NAMALWA (cell line): ENCODE results near the gene XPO6.

Experiments
- DNase-seq: peaks from one replicate; pipeline ENCODE4 v3.0.0-alpha.2; 2015; ENCODE audit warnings: low spot score

The XPO6 gene

GRCh38 chr16:28062847-28063521 lies 148.8 kb downstream of the XPO6 start:
- no peak for DNase-seq

DNA sequence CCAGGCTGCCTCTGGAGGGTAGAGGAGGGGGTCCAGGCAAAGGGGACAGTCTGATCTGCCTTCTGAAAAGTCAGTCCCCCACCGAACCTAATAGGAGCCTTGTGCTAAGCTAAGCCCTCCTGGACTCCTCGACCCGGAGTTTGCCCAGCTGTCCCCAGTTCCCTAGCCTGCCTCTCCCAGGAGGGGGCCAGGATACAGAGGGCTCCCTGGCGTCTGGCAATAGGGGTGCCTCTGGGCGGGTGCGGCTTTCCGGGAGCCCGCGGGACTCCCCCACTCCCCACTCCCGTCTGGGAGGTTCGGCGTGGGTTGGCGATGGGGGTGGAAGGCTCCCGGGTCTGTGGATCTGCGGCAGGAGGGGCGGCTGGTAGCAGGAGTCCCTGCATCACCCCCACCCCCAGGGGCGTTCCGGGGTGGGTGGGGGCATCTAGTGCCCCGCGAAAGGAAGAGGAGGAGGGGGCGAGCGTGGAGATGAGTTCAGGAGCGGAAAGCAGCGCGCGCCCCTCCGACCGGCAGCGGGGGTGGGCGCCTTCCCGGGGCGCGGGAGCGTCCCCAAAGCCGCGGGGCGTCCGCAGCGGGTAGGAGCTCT lies 149.4 kb downstream of the XPO6 start:
- DNase-seq = no peak

DNA sequence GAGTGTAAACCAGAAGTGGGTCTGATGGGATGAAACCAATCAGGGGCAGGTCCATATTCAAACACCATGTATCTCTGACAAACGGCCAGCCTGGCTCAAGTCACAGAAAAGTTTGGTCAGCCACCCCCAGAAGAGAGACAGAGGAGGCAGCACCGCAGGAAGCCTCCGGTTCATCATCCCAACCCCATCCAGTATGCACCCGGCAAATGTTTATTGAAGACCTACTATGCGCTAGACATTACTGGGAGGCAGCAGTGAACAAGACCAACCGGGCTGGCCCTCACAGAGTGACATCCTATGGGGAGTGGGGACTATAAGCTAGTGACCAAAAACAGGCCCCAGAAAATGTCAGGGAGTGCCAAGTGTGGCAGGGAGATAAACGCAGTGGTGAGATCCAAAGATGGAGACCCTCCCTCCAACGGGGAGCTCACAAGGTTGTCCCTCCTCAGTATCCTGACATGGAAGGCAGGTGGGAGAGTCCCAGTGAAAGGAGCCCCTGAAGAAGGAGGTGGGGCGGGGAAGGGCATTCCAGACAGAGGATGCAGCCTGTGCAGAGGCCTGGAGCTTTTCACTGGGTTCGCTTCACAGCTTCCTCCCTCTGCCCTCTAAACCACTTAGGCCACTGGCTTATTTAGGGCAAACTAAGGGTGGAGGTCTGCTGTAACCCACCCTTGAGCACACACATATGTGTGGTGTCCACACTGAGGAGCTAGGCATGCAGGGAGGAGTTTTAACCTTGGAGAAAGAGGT lies 150.2 kb downstream of the XPO6 start:
- DNase-seq = no peak

DNA sequence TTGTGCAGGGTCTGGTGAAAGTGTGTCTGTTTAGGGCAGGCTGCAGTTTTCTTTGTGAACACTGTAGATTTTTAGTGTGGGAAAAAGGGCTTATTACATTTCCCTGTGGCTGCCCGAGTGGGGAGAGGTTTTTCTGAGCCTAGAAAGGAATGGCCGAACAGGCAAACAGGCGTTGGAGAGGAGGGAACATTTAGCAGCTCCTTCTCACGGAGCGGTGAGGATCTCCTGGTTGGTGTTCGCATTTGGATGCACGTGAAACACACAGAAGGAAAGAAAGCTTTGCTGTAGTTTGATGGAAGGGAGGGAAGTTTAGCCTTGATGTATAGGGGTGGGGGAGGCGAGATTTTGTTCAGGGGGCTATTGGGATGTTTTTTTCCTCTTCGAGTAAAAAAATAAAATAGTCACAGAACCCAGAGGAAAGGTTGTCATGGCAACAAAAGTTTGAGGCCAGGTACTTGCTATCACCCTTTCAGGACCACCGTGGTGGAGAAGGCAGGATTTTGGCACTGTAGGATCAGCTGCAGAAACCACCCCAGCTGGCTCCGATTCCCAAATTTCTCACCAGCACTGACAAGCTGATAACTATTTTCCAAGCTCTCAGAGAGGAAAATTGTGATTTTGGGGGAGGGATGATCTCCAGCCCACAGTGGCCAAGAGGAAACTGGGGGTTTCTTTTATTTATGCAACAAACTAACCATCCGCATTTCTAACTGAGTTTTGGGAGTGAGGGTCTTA lies 151.8 kb downstream of the XPO6 start:
- DNase-seq = no peak

- no peak for DNase-seq
Observed at GRCh38 chr16:28058839-28059589, 152.8 kb downstream of the XPO6 start.

GRCh38 chr16:28057949-28058348 lies 153.8 kb downstream of the XPO6 start:
- no peak for DNase-seq

DNA sequence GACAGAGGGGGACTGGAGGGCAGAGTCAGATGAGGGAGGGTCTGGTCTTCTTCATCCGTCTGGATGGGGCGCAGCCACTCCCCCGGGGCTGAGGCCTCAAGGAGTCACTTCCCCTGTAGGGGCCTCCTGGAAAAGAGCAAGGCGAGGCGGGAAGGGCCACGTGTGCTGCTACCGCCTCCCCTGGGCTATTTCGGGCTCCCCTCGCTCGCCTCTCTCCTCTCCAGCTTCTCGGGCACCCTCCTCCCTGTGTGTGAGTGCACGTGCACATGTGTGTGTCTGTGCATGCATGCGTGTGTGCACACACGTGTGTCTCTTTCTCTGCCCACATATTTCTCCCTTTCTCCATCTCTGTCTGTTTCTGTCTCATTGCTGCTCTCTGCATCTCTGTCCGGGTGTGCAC lies 158.3 kb downstream of the XPO6 start:
- DNase-seq = no peak

DNA sequence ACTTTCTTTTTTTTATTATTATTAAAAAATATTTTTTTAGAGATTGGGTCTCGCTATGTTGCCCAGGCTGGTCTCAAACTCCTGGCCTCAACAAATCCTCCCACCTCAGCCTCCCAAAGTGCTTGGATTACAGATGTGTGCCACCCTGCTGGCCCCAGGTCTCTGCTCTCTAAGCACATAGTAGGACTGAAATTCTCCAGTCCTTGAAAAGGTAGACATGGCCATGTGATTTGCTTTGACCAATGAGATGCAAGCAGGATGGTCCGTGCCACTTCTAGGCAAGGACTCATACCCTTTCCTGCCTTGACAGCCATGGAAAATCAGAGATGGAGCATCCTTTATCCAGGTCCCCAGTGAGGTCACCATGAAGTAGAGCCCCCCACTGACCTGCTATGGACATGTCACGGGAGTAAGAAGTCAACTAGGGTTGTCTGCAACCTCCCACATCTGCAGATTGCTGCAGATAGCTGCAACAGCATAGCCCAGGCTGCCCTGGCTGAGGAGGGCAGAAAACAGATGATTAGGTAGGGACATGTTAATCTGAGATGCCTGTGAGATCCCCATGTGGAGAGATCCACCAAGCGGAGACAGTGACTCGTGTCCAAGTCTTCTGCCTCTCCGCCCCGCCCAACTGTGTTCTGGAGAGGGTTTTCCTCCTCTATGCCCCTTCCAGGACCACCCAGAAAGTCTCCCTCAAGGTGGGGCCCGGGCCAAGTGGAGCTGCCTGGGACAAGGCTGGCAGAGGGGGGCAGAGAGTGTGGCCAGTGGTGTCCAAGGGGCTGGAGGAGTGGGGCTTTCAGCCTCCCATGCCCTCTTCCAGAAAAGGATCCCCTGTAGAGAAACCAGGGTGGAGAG lies 159.3 kb downstream of the XPO6 start:
- no peak for DNase-seq

DNA sequence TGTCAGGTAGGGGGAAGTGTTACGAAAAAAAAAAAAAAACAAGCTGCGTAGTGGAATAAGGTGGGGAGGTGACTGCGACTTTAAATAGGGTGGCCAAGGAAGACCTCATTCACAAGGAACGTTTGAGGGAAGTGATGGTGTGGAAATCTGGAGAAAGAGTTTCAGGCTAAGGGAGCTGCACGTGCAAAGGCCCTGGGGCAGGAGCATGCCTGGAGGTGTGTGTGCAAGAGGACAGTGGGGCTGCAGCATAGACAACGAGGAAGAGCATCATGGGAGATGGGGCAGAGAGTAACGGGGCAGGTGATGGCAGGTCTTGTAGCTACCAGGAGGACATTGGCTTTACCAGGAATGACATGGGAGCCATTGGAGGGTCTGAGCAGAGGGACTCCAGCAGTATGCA lies 160.3 kb downstream of the XPO6 start:
- DNase-seq = no peak
